Type B pancreatic cell (in vitro differentiated cells): ENCODE results near the gene METTL1. TPM values are rescaled to one million over a fixed set of nuclear protein-coding genes. Genes with fewer than 3 reads are reported as not detected.

Experiments
- DNase-seq: peaks from one replicate; pipeline ENCODE4 v3.0.0; 2021; ENCODE audit warnings: mixed read lengths; ENCODE audit not compliant: unreplicated experiment; ENCODE audit errors: extremely low spot score
- H3K27ac Mint-ChIP-seq: 2 replicates; pipeline ENCODE4 v1.8.0; 2021; ENCODE audit warnings: mild to moderate bottlenecking, mixed read lengths
- H3K27me3 Mint-ChIP-seq: 2 replicates; pipeline ENCODE4 v1.8.0; 2021; ENCODE audit warnings: mixed read lengths
- H3K36me3 Mint-ChIP-seq: 2 replicates; pipeline ENCODE4 v1.8.0; 2021; ENCODE audit warnings: mixed read lengths
- H3K4me1 Mint-ChIP-seq: one replicate; pipeline ENCODE4 v1.8.0; 2021; ENCODE audit warnings: mixed read lengths; ENCODE audit not compliant: unreplicated experiment
- H3K4me3 Mint-ChIP-seq: 2 replicates; pipeline ENCODE4 v1.8.0; 2021; ENCODE audit warnings: mild to moderate bottlenecking, mixed read lengths
- H3K9me3 Mint-ChIP-seq: 2 replicates; pipeline ENCODE4 v1.8.0; 2021; ENCODE audit warnings: mixed read lengths
- total RNA-seq: library from RNA; stranded (reverse); gene quantifications from 2 replicates; pipeline ENCODE4 v1.2.1, GENCODE V29; 2021; ENCODE audit warnings: low replicate concordance
- TF ChIP-seq, protein P1 (sequence below): fragments of 200-600 bp; sonication (generic); conservative IDR thresholded peaks from 2 replicates; pipeline ENCODE4 v1.5.0; 2021; ENCODE audit warnings: antibody characterized with exemption, mild to moderate bottlenecking

Gene METTL1
- total RNA-seq, 1 donor from 2014 or later, result 31.1 TPM

DNA sequence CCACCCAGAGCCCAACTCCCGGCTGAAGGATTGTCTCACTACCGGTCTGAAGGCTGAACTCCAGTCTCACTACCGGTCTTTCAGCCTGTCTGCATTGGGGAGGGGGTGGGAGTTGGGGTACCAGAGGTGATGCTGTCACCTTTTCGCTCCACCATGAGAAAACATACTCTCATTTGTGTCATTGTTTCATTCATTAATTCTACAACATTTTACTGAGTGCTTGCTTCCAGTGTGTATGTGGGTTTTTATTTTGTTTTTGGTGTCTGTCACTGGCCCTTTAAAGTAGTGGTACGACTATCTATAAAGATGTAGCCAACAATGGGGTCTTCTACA lies 19.3 kb downstream of the METTL1 start:
- peak overlapping the region; percentile 95 for H3K27ac Mint-ChIP-seq
- peaks cover 25% of the 10 kb centered on the region for H3K36me3 Mint-ChIP-seq
- no peak for DNase-seq
- no peaks in the 10 kb centered on the region for H3K9me3 Mint-ChIP-seq
- peak overlapping the region; percentile 98 for H3K4me3 Mint-ChIP-seq
- H3K27me3 Mint-ChIP-seq, result peaks cover 35% of the 10 kb centered on the region
- TF ChIP-seq, protein P1, sequence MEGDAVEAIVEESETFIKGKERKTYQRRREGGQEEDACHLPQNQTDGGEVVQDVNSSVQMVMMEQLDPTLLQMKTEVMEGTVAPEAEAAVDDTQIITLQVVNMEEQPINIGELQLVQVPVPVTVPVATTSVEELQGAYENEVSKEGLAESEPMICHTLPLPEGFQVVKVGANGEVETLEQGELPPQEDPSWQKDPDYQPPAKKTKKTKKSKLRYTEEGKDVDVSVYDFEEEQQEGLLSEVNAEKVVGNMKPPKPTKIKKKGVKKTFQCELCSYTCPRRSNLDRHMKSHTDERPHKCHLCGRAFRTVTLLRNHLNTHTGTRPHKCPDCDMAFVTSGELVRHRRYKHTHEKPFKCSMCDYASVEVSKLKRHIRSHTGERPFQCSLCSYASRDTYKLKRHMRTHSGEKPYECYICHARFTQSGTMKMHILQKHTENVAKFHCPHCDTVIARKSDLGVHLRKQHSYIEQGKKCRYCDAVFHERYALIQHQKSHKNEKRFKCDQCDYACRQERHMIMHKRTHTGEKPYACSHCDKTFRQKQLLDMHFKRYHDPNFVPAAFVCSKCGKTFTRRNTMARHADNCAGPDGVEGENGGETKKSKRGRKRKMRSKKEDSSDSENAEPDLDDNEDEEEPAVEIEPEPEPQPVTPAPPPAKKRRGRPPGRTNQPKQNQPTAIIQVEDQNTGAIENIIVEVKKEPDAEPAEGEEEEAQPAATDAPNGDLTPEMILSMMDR, result no peak
- peaks cover 48% of the 10 kb centered on the region for H3K4me1 Mint-ChIP-seq

DNA sequence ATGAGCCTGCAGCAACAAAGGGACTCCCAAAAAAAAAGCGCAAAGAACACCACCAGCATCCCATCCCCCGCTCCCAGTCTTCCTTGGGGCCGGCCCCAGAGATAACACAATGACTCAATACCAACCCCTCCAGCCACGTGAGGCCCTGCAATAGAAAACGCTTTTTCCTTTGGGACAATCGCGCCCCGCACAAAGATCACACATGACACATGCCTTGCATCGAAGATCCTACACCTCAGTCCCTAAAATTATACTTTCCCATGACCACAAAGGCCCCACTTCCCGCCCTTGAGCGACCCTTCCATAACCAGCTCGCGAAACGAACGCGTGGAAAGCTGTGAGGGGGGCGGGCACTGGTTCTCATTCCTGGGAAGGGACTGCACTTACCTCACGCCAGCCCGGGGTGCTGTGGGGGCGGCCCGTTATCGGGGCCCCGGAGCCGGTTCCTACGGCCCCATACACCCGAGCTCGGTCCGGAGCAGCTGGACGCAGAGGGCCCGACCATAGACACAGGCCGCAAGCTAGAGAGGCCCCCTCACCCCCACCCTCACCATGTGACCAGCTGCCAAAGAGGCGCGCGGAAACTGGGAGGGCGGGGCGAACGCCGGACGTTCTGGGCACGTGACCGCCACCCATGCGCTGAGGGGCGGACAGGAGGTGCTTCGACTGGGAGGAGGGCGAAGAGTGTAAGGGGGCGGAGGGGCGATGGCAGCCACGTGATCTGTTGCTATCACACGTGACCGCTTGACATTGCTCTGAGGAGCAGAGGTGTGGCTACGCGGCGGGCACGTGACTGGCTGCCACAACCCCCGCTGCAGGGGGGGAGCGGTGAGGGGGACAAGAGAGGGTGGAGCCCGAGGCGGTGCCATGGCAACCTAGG lies 19.9 kb downstream of the METTL1 start, which contains the start of gene CDK4:
TSS of gene CDK4 (minus strand) at position 523 of the 880 bp plus-strand sequence. CDS start 593 bp downstream, outside the sequence.
- peak within 1 kb of the TSS; percentile 98 for H3K4me3 Mint-ChIP-seq
- peaks cover 48% of the 10 kb centered on the region for H3K4me1 Mint-ChIP-seq
- TF ChIP-seq, protein P1, result no peak
- DNase-seq, result peak; percentile 99
- H3K27me3 Mint-ChIP-seq, result peaks cover 34% of the 10 kb centered on the region
- peak within 1 kb of the TSS; percentile 95 for H3K27ac Mint-ChIP-seq
- peaks cover 29% of the 10 kb centered on the region for H3K36me3 Mint-ChIP-seq
- no peaks in the 10 kb centered on the region for H3K9me3 Mint-ChIP-seq

DNA sequence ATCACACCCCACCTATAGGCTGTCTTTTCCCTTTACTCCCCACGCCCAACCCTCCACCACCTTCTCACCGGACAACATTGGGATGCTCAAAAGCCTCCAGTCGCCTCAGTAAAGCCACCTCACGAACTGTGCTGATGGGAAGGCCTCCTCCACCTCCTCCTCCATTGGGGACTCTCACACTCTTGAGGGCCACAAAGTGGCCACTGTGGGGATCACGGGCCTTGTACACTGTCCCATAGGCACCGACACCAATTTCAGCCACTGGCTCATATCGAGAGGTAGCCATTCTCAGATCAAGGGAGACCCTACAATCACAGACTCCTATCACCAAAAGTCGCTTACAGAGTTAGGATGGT lies 20.5 kb downstream of the METTL1 start:
- H3K4me1 Mint-ChIP-seq, result peaks cover 43% of the 10 kb centered on the region
- peaks cover 31% of the 10 kb centered on the region for H3K36me3 Mint-ChIP-seq
- no peaks in the 10 kb centered on the region for H3K9me3 Mint-ChIP-seq
- peak overlapping the region; percentile 95 for H3K27ac Mint-ChIP-seq
- TF ChIP-seq, protein P1, result no peak
- H3K4me3 Mint-ChIP-seq, result peak overlapping the region; percentile 98
- no peak for DNase-seq
- H3K27me3 Mint-ChIP-seq, result peaks cover 28% of the 10 kb centered on the region

DNA sequence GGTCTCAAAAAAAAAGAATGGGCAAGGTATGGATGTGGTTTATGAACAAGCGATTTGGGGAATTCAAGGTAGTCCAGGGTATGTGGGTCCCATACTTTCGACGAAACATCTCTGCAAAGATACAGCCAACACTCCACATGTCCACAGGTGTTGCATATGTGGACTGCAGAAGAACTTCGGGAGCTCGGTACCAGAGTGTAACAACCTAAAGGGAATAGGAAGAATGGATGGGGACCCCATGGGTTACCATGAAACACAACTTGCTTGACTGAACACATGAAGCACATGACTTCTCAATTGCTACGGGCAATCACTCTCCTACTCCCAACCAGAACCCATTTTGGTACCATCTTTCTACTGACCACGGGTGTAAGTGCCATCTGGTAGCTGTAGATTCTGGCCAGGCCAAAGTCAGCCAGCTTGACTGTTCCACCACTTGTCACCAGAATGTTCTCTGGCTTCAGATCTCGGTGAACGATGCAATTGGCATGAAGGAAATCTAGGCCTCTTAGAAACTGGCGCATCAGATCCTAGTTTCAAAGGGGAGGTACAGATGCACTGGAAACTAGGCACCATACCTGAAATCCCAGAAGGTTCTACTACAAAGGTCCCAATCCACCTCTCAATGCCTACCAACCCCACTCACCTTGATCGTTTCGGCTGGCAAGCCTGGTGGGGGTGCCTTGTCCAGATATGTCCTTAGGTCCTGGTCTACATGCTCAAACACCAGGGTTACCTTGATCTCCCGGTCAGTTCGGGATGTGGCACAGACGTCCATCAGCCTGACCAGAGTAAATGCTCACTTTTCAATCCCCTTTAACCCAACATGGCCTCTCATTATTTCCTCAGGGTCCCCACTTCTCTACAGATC lies 21.1 kb downstream of the METTL1 start:
- no peaks in the 10 kb centered on the region for H3K9me3 Mint-ChIP-seq
- TF ChIP-seq, protein P1, result no peak
- H3K36me3 Mint-ChIP-seq, result peaks cover 36% of the 10 kb centered on the region
- DNase-seq, result no peak
- peaks cover 43% of the 10 kb centered on the region for H3K4me1 Mint-ChIP-seq
- H3K27me3 Mint-ChIP-seq, result peaks cover 23% of the 10 kb centered on the region
- peak overlapping the region; percentile 98 for H3K4me3 Mint-ChIP-seq
- H3K27ac Mint-ChIP-seq, result peak overlapping the region; percentile 95

DNA sequence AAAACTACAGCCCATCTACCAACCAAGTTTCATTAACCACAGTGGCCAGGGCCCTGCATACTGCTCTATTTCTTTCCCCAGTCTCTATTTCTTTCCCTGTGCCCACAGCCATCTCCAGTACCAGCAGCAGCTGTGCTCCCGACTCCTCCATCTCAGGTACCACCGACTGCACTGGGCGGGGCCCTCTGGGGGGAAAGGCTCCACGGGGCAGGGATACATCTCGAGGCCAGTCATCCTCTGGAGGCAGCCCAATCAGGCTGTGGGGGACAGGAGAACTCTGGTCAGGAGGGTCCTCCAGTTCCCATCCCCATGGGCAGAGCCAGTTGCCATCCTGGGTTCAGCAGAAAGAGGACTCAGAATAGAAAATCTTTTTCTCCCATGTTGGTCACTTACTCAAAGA lies 22.8 kb downstream of the METTL1 start:
- Mint-ChIP-seq H3K27ac (no peak overlapping the region), H3K4me1 (peaks cover 50% of the 10 kb centered on the region), H3K36me3 (peaks cover 36% of the 10 kb centered on the region)

More for the DNA sequence above, 22.8 kb downstream of the METTL1 start:
- DNase-seq, result no peak
- Mint-ChIP-seq H3K9me3 (no peaks in the 10 kb centered on the region), H3K27me3 (peaks cover 24% of the 10 kb centered on the region), H3K4me3 (no peak overlapping the region)
- TF ChIP-seq, protein P1, result no peak
